ENCODE data around the gene IL1RN.

The IL1RN gene

GRCh38 chr2:113111823-113112287, 15.5 kb upstream of the IL1RN start:
- TF ChIP-seq CTCF (IDR thresholded peaks at IDR 0.05) = no peak

- TF ChIP-seq CTCF (IDR thresholded peaks at IDR 0.05) = no peak
Measured at GRCh38 chr2:113112441-113112840, 15.0 kb upstream of the IL1RN start.

GRCh38 chr2:113112871-113113270, 14.5 kb upstream of the IL1RN start:
- TF ChIP-seq CTCF (IDR thresholded peaks at IDR 0.05) = no peak

GRCh38 chr2:113113807-113114206, 13.6 kb upstream of the IL1RN start:
- no peak for TF ChIP-seq CTCF (IDR thresholded peaks at IDR 0.05)

GRCh38 chr2:113114224-113114945, 13.0 kb upstream of the IL1RN start:
- no peak for TF ChIP-seq CTCF (IDR thresholded peaks at IDR 0.05)

- TF ChIP-seq CTCF (IDR thresholded peaks at IDR 0.05) = no peak
Measured at GRCh38 chr2:113114996-113115395, 12.4 kb upstream of the IL1RN start.

- TF ChIP-seq CTCF (IDR thresholded peaks at IDR 0.05) = no peak
Measured at GRCh38 chr2:113116100-113116958, 11.1 kb upstream of the IL1RN start.

All from LNCAP (cell line).